Calu3 (cell line): Measurements from ENCODE around the gene LRRC27. TPM values are rescaled to one million over a fixed set of nuclear protein-coding genes. Genes with fewer than 3 reads are reported as not detected.

Experiments
- BruUV-seq: library from RNA; stranded (reverse); fragments of 400-500 nt; replicated peaks from 2 replicates; lab custom pipeline; 2021; lab: Mats Ljungman, UMichigan
- CTCF ChIA-PET: fragments of 300-600 bp; sonication (Branson Sonifier 250); formaldehyde crosslinking; loops from one replicate; lab custom pipeline; 2022; ENCODE audit warnings: antibody characterized with exemption; lab: Charles Lee
- DNase-seq: peaks from one replicate; pipeline ENCODE4 v3.0.0; 2022
- H3K27ac Mint-ChIP-seq: one replicate; pipeline ENCODE4 v1.8.0; 2022; ENCODE audit warnings: mixed read lengths; ENCODE audit not compliant: unreplicated experiment
- H3K27me3 Mint-ChIP-seq: one replicate; pipeline ENCODE4 v1.8.0; 2022; ENCODE audit warnings: mixed read lengths; ENCODE audit not compliant: unreplicated experiment
- H3K36me3 Mint-ChIP-seq: one replicate; pipeline ENCODE4 v1.8.0; 2022; ENCODE audit warnings: mild to moderate bottlenecking, moderate library complexity, mixed read lengths; ENCODE audit not compliant: insufficient read depth, unreplicated experiment
- H3K4me1 Mint-ChIP-seq: one replicate; pipeline ENCODE4 v1.8.0; 2022; ENCODE audit warnings: mild to moderate bottlenecking, low read depth, mixed read lengths; ENCODE audit not compliant: unreplicated experiment
- H3K4me3 Mint-ChIP-seq: one replicate; pipeline ENCODE4 v1.8.0; 2022; ENCODE audit warnings: mild to moderate bottlenecking, low read depth, moderate library complexity, mixed read lengths; ENCODE audit not compliant: unreplicated experiment
- H3K9me3 Mint-ChIP-seq: one replicate; pipeline ENCODE4 v1.8.0; 2022; ENCODE audit warnings: low read depth, mixed read lengths; ENCODE audit not compliant: unreplicated experiment
- intact Hi-C: fragments of 100-400 bp; cut with micrococcal nuclease; formaldehyde crosslinking; loops from one replicate; pipeline ENCODE4 v1.10.0; 2022; ENCODE audit not compliant: unreplicated experiment
- total RNA-seq: library from RNA; stranded (reverse); gene quantifications from 2 replicates; pipeline ENCODE4 v1.2.3, GENCODE V29; 2022
- TF ChIP-seq, protein P1 (sequence below): fragments of 200-600 bp; IDR thresholded peaks from one replicate; pipeline ENCODE4 v1.8.0; 2022; ENCODE audit warnings: antibody characterized with exemption; ENCODE audit not compliant: unreplicated experiment

Gene LRRC27
- total RNA-seq, 1 experiment from 2014 or later, result 4.6 TPM

GRCh38 chr10:132371641-132372081 is 39.7 kb downstream of the LRRC27 start:
- TF ChIP-seq, protein P1, sequence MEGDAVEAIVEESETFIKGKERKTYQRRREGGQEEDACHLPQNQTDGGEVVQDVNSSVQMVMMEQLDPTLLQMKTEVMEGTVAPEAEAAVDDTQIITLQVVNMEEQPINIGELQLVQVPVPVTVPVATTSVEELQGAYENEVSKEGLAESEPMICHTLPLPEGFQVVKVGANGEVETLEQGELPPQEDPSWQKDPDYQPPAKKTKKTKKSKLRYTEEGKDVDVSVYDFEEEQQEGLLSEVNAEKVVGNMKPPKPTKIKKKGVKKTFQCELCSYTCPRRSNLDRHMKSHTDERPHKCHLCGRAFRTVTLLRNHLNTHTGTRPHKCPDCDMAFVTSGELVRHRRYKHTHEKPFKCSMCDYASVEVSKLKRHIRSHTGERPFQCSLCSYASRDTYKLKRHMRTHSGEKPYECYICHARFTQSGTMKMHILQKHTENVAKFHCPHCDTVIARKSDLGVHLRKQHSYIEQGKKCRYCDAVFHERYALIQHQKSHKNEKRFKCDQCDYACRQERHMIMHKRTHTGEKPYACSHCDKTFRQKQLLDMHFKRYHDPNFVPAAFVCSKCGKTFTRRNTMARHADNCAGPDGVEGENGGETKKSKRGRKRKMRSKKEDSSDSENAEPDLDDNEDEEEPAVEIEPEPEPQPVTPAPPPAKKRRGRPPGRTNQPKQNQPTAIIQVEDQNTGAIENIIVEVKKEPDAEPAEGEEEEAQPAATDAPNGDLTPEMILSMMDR, result peak; percentile 38
- Mint-ChIP-seq H3K4me1 (no peaks in the 10 kb centered on the region), H3K27ac (no peak overlapping the region), H3K4me3 (no peak overlapping the region), H3K27me3 (no peaks in the 10 kb centered on the region), H3K9me3 (no peaks in the 10 kb centered on the region), H3K36me3 (no peaks in the 10 kb centered on the region)
- no TSS peak for BruUV-seq
- DNase-seq, result peak; percentile 18
- intact Hi-C loops, result no loop called here
- CTCF ChIA-PET, result no interaction called here

- Mint-ChIP-seq H3K27ac (no peak overlapping the region), H3K9me3 (no peaks in the 10 kb centered on the region), H3K4me3 (no peak overlapping the region), H3K4me1 (no peaks in the 10 kb centered on the region), H3K36me3 (no peaks in the 10 kb centered on the region), H3K27me3 (no peaks in the 10 kb centered on the region)
- intact Hi-C loops, result no loop called here
- TF ChIP-seq, protein P1, result no peak
- CTCF ChIA-PET, result no interaction called here
- BruUV-seq, result no TSS peak
- no peak for DNase-seq
Observed at GRCh38 chr10:132372516-132373095, 40.6 kb downstream of the LRRC27 start.

DNA sequence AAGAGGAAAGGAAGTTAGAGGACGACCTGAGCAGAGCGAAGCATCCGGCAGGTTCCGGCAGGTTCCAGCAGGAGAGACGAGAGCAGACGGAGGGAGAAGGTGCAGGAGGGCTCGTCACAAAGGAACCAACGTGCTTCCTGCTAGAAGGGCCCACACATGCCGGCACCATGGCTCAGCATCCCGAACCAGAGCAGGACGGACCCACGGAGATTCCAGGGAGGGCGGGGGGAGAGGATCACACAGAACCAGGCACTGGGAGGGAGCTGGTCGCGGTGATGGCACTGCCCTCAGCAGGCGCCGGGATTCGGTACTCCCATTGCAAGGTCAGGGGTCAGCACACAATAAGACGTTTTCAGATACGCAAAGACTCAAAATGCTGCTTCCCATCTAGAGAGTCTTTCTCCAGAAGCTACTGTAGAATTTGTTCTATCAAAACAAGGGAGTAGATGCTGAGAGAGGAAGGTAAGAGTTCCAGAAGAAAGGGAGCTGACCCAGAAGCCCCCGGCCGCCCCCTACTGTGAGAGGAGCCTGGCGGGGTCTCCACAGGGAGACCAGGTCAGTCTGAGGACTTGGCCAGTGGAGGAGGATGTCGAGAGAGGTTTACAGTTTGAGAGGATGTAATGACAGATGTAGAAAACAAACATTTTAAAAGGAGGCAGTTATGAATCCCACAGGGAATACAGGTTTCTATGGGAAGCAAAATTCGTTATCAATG is 41.4 kb downstream of the LRRC27 start:
- Mint-ChIP-seq H3K36me3 (no peaks in the 10 kb centered on the region), H3K27ac (no peak overlapping the region), H3K27me3 (no peaks in the 10 kb centered on the region), H3K4me1 (no peaks in the 10 kb centered on the region), H3K9me3 (no peaks in the 10 kb centered on the region), H3K4me3 (no peak overlapping the region)
- DNase-seq, result no peak
- intact Hi-C loops, result no loop called here
- BruUV-seq, result no TSS peak
- TF ChIP-seq, protein P1, result no peak
- CTCF ChIA-PET, result no interaction called here

- Mint-ChIP-seq H3K27ac (no peak overlapping the region), H3K36me3 (no peaks in the 10 kb centered on the region), H3K4me3 (no peak overlapping the region), H3K9me3 (no peaks in the 10 kb centered on the region), H3K4me1 (no peaks in the 10 kb centered on the region), H3K27me3 (no peaks in the 10 kb centered on the region)
- intact Hi-C loops, result no loop called here
- DNase-seq, result no peak
- BruUV-seq, result no TSS peak
- CTCF ChIA-PET, result no interaction called here
- TF ChIP-seq, protein P1, result no peak
Observed at GRCh38 chr10:132374176-132374575, 42.2 kb downstream of the LRRC27 start.
